GM18519 (cell line): ENCODE data around the gene PBRM1.
"Not testable (repeated sequence)": the region's sequence is repeated elsewhere in the genome, so short reads cannot be mapped to it uniquely, and the experiment has no call there.

ENCODE experiments used
- ATAC-seq: cut with Tn5 transposase; IDR thresholded peaks from one replicate; pipeline ENCODE4 v1.9.1; 2021; ENCODE audit warnings: mild to moderate bottlenecking, moderate library complexity; ENCODE audit not compliant: unreplicated experiment, low FRiP score

Gene PBRM1

DNA sequence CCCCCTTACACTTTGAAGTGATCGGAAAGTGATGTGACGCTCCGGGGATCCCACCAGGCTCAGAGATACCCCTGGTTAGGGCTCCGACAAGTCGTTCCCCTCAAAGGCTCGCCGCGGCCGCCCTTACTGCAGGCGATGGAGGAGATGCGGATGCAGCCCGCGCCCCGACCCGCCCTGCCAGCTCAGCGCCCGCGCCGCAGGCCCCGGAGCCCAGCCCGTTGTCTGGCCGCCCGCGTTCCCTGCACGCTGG lies 19.6 kb upstream of the PBRM1 start:
- ATAC-seq: no peak

DNA sequence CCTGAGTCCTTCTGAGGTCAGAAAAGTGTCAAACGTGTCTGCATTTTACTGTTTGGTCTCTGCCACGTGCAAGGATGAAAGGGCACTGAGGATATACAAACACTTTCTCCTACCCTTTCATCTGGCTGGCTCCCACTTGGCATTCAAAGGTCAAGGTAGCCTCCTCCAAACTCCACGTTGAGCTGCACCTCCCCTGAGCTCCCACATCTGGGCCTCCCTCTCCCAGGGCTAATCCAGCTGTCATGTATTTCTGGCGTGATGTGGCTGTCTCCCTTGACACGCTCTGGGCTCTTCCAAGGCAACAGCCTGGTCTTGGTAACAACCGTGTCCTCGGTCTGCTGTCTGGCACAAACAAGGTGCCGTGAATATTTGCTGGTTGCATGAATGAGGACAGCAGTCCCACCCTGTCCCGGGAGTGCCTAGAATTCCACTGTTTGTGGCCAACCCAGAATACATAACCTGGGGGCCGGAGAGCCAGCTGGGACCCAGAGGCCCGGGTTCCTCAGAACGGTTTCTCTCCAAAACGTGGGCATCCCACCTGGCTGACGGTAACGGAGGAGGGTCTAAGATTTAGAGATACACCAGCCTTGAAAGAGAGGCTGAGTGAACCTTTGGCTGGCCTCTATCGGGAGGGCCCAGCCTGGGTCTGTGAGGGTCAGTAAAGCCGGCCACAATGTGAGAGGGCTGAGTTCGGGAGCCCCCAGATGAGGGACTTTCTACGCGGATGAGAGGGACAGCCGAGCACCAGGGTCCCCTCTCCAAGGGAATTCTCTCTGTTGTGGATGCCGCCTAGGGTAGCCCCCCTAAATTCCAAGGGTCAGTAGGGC lies 19.1 kb upstream of the PBRM1 start:
- no peak for ATAC-seq

DNA sequence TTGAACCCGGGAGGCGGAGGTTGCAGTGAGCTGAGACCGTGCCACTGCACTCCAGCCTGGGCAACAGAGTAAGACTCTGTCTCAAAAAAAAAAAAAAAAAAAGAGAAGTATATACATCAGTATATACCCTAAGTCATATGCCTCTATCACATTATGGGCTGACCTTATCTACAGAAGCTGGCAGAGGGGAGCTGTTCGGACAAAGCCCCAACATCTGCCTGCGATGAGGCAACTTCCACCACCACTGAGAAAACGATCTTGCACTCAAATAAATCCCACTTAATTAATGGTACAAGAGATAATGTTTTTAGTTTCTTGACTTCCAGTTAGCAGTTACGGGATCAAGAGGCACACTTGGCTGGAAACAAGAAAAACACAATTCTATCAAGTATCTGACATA lies 17.6 kb upstream of the PBRM1 start:
- ATAC-seq: no peak

DNA sequence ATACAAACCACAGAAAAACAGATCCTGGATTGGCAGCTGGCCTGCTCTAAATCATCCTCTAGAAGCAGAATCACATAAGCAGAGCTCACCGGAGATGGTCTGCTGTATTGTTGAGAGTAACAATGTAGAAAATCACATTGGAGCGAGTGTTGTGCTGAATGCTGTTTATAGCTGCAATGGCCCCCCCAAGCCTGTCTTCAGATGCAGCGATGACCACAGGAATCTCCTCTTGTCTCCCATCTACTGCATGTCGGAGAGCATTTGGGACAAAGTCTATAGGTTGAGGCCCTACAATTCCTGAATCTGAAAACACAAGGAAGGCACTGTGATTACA lies 11.9 kb upstream of the PBRM1 start:
- ATAC-seq: no peak

DNA sequence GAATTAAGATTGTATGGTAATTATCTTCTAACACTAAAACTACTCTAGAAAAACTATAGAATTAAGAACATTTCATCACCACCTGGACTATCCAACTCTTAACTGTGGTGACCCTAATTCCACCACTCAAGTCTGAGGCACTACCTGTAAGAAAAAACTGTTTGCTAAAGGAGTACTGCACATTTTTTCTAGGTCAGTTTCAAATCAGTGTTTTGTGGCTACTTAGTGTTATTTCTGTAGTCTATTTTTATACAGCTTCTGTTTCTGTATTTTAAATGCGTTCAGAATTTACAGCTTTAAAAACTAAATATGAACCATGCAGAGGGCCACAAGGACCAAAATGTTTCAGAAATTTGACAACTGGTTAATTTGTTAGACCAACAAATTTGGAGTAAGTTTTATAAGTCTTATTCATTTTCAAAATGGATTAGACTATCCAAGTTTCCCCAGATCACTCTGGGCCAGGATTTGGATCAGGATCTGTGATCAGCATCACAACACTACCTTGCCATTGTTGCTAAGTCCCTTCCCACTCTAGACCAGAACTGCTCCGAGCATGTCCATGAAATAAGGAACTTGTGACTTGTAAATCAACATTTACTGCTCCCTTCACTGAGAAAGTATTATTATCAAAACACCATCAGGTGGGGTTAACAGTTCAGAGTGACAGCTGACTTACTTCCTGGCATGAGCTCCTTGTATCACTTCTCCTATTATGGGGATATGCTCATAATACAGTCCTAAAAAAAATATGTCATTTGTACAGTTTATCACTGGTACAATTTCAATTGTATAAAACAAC lies 11.3 kb upstream of the PBRM1 start:
- no peak for ATAC-seq

DNA sequence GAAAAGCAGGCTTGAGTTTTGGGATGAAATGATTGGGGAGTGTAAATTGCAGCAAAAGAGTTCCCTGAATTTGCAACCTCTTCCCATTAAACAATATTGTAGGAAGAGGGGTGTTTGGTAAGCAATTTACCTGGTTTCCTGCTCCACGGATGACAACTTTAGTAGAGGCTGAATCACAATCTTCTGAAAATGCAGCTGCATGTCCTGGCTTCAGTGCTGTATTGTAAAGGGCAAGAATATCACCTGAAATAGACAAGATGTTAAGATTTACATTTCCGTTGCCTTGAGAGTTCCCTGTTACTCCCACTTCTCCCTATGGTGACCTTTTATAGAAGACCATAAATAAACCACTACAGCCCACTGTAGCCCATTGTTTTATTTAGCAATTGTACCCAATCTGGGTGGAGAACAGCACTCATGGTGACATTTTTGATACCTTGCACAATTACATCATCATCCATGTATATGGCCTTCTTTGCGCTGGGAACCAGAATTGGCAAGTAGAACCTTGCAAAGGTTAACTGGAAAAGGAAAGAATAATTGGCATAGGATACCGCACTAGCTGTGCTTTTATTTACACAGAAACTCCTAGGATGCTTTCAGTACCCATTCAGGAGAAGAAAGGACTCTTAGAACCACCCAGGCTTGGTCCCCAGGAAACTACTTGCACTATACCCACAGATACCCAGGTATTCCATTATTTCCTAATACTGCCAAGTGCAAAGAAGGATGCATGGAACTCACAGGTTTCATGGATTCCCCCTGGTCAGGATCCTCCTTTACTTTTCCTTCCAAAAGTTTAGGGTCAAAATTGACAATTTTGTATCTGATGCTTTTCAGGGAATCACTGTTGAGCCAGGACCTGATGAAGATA lies 10.3 kb upstream of the PBRM1 start:
- ATAC-seq: no peak

DNA sequence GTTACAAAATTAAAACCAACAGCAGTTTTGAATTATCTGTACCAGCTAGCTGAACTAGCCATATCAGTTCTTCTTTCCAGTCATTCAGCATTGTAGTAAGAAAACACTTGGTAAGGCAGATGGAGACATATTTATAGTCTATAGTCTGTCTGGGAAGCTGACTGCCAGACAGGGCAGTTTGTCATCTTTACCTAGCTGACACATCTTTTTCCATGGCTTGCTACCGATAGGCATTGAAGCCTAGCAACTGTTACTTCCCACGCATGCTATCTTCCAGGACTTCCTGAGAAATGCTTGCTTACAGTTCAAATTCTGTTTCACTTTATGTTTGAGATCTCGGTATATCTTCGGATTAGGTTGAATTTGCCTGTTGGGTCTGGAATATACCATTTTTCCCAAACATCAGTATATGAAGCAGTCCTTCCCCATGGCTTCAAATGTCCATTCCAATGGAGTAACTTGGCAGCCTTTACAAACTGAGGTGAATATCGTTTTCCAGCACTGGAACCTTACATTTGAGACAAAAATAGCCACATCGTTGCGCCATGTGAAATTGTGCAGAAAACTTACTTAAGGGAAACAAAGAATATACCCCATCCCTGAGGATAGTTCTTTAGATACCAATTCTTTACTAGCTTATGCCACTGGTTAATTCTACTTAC lies 8.9 kb upstream of the PBRM1 start:
- no peak for ATAC-seq

DNA sequence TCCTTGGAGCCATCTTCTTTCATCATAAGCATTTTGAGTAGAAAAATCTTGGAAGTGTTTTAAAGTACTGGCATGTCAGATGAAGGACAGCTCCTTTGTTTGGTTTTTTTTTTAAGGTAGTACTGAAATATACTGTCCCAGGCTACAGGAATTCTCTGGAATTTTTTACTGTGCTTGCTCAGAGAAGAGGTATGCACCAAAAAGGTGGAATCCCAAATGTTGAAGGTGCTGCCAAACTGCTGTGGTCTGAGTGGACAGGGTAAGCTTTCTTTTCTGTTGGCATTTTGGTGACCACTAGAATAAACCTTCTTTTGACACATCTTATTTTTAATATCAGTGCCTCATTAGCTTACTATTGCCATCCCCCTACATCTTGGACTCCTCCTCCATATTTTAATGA lies 7.4 kb upstream of the PBRM1 start:
- ATAC-seq: no peak

DNA sequence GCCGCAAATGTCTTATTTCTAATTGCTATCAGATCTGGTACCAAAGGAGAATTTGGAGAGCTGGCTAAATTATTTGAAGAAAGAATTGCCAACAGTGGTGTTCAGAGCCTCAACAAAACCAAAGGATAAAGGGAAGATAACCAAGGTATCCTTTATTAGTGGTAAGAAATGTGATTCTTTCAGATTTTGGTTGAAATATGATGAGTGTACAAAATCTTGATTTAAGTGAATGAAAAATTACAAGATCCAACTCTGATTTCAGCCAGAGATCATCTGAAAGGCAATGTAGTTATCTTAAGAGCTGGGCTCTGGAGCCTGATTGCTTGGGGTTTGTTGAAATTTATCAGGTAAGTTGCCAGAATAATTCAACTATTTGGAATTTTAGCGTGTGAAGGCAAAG lies 4.8 kb upstream of the PBRM1 start:
- ATAC-seq: no peak

DNA sequence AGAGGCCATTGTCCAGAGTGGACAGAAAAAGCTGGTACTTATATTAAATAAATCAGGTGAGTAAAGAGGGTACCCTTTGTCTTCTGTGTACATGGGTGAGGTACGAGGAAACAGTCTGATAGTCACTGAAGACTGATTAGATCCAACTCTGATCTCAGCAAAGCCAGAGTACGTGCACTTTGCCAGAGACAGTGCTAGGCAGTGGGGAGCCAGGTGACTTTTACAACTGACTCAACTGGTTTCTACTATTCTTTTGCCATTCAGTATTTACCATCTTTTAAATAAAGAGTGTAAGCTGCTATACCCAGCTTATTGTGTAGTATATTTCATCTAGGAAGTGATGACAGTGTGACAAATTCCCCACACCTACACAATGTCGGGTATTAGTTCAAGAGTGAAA lies 3.4 kb upstream of the PBRM1 start:
- no peak for ATAC-seq

DNA sequence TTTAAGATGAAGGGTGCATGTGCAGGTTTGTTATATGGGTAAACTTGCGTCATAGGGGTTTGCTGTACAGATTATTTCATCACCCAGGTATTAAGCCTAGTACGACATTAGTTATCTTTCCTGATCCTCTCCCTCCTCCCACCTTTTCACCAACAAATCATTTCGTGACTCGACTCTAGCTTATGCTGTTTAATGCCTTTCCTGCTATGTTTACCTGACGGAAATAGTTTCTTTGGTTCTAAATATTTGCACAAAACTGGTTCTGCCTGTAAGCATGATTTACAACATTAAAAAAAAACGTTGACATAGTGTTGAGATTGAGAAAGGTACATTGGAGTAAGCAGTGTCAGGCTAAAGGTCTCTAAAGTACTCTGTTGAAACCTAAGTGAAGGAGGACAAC lies 2.6 kb upstream of the PBRM1 start:
- ATAC-seq: no peak

DNA sequence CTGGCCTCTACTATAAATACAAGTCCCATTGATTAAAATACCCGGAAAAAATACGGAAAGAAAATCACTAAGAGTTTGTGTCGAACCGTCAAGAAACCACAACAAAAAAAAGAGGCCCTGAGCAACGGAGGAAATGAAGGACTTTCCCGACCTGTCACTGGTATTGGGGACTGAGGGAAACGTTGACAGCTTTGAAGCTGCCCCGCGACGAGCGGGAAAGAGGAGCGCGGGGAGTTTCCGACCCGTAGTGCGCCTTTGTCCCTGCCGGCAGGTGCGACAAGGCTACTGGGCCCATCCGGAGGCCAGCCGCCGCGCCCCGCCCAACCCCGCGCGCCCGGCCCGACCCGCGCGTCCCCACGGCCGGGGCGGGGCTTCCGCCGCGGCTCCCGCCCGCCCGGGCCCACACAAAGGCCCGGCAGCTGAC lies 416 bp downstream of the PBRM1 start:
- peak; percentile 40 for ATAC-seq

DNA sequence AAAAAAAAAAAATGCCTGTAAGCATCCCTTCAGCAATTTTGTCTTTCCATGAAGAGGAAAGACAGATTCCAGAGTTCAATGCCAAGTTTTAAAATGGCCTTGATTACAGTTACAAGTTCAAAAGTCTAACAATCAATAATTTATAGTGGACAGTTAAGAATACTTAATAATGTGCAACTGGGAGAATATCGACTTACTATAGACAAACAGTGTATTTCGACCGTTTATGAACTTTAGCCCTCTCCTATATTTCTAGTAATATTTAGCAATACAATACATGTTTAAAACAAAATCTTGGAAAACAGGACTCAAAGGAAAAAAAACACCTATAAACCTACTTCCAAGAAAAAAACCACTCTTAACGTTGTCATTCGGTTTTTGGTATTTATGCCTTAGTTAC lies 1.5 kb downstream of the PBRM1 start:
- ATAC-seq: no peak

DNA sequence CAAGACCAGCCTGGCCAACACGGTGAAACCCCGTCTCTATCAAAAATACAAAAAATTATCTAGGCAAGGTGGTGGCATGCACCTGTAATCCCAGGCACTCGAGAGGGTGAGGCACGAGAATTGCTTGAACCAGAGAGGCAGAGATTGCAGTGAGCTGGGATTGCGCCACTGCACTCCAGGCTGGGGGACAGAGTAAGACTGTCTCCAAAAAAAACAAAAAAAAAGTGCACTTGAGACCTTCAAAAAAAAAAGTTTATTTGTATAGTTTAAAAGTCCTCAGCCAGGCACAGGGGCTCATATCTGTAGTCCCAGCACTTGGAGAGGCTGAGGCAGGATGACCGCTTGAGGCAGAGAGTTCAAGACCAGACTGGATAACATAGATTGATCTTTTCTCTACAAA lies 2.1 kb downstream of the PBRM1 start:
- no peak for ATAC-seq

DNA sequence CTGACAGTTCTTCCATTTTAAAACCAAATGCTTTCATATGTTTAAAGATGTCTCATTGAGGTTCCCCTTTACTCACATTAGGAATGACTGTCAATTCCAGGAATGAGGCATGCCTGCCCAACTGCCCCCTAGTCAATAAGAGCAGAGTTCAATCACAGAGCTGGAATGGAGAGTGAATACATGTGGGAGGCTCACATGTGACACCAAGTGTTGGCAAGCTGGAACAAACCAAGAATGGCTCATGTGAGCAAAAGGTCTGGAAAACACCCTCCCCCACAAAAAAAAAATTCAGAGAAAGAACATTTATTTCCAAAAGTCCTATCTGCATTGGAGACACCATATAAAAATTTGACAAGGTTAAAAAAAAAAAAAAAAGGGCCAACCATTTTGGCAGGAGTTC lies 3.7 kb downstream of the PBRM1 start:
- ATAC-seq: no peak

DNA sequence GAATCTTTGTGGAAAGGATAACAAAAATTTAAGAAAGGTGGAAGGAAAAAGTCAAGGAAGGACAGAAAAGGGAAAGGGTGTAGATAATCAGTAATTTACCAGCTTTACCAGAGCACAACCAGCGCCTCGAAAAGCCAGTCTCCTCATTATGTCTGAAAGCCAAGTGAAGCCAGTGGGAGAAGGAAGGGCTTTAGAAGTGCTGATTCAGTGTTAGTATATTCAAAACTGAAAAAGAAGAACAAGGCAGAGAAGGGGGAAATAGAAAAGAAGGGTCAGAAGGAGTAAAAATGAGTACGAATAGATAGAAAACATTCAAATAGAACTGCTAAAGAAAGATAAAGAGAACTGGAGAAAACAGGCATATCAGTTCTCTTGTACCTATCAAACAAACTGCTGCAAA lies 4.1 kb downstream of the PBRM1 start:
- ATAC-seq: no peak

DNA sequence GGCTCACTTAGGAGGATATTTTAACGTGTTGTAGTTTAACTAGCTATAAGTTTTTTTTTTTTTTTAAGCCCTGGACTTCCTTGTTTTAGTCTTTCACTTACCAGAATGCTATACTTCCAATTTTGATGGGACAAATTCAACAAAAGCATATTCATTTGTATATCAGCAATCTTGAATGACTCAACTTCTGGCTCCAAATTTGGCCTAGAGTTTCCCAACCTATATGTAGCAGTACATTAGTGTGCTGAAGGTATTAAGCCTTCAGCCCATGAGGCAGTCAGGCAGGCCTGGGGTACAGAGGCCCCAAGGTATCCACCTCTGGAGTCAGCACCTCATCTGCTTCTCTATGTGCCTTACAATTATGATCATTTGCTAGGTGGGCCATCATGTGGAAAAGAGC lies 5.9 kb downstream of the PBRM1 start:
- no peak for ATAC-seq

DNA sequence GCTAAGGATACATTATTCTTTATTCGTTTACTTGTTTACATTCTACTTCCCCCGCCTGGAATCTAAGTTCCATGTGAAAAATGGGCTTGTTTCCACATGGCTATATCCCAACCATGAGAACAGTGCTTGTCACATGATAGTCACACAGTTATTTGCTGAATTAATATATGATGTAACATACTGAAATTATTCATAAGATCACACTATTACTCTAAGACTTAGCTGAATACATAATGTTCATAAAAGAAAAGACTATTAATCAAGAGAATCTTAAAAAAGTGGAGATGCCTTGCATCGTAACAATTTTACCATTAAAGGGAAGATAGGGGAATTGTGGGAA lies 6.5 kb downstream of the PBRM1 start:
- no peak for ATAC-seq

DNA sequence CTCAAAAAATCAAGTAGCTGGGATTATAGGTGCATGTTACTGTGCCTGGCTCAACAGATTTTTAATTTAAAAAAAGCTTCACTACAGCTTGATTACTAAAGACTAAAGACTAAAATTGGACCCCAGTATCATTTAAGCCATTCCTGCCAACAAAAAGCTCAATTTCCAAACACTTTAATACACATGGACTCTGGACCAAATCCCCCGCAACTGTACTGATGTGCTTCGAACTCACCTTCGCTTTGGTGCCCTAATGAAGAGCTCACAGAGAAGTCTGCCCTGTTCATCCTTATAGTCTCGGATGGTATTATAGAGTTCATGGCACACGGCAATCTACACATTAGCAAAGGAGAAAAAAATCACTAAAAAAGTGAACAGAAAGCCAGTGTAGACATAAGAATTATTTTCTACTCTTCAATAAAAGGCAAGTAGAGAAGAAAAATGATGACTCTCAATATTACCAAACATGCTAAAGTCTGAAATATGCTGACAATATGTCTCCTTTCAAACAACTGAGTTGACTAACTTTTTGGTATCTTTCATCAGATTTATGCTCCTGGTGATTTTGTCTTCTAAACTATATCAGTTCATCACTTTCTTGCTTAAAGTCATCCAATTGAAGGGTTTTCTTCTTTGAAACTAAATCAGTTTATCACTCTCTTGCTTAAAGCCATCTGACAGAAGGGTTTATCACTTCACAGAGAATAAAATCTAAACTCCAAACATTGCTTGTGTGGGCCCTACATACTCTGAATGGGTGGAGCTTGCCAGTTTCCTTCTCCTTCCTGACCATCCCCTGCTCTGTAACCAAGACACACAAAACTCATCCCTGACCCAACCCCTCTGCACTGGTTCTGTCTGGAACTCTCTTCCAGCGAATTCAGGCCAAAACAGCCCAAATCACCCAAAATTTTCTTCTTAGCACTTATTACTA lies 7.2 kb downstream of the PBRM1 start:
- ATAC-seq: no peak

DNA sequence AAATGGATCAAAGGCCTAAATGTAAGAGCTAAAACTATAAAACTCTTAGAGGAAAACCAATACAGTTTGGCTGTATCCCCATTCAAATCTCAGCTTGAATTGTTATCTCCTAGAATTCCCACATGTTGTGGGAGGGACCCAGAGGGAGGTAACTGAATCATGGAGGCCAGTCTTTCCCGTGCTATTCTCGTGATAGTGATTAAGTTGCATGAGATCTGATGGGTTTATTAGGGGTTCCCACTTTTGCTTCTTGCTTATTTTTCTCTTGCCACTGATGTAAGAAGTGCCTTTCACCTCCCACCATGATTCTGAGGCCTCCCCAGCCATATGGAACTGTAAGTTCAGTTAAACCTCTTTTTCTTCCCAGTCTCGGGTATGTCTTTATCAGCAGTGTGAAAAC lies 9.5 kb downstream of the PBRM1 start:
- ATAC-seq: not testable (repeated sequence)
